HUES6 (cell line): ENCODE data around the gene NRXN3.

Experiments used
- H3K27ac ChIP-seq: 2 replicates; pipeline ENCODE4 v1.7.0; 2013; ENCODE audit warnings: low read depth, mild to moderate bottlenecking, low read length, inconsistent platforms
- H3K27me3 ChIP-seq: 2 replicates; pipeline ENCODE4 v1.6.1; 2013; ENCODE audit warnings: low read length; ENCODE audit not compliant: control insufficient read depth, insufficient read depth
- H3K36me3 ChIP-seq: 2 replicates; pipeline ENCODE4 v1.6.1; 2013; ENCODE audit warnings: low read length; ENCODE audit not compliant: control insufficient read depth, insufficient read depth
- H3K4me1 ChIP-seq: 2 replicates; pipeline ENCODE4 v1.6.1; 2013; ENCODE audit warnings: low read length; ENCODE audit not compliant: control insufficient read depth, insufficient read depth
- H3K4me3 ChIP-seq: 2 replicates; pipeline ENCODE4 v1.5.1; 2013; ENCODE audit warnings: low read depth, low read length
- H3K9ac ChIP-seq: one replicate; pipeline ENCODE4 v1.6.1; 2013; ENCODE audit warnings: mild to moderate bottlenecking, low read length
- H3K9me3 ChIP-seq: 2 replicates; pipeline ENCODE4 v1.6.1; 2013; ENCODE audit warnings: low read depth, low read length; ENCODE audit not compliant: control insufficient read depth, insufficient read depth

The NRXN3 gene

DNA sequence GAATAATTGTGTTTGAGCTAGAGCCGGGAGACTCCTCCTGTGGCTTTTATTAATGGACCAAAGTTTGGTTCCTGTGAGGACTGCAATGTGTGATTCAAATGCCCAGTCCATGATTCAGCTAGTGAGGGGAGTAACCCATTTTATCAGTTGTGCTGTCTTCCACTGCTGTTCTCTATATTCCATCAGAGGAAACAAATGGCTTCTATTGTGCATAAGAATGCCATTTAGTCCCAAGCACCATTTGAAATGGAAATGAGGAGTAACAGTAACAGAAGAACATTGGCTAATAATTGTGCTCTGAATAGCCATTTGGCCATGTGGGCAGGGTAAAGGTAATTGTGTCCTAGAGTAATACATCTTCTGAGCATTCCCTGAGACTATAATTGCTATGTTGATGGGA, 1398.4 kb downstream of the NRXN3 start:
- Histone ChIP-seq H3K27ac (no peak overlapping the region), H3K27me3 (no peaks in the 10 kb centered on the region), H3K4me3 (no peak overlapping the region)

DNA sequence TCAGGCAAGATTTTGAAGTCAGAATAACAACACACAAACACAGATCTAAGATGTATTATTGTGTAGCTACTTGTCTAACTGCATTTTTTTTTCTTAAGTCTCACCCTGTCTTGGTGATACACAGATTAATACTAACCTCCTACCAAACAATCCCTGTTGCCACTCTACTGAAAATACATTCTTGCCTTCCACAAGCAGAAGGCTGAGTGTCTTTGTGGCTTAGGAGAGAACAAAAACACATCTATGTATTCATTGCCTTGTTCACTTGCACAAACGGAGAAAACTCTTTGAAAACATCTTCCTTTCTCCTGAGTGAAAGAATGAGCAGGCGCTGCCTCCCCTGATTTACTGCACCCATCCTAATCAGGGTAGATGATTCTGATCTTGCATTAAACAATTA, 1398.9 kb downstream of the NRXN3 start:
- Histone ChIP-seq H3K9me3 (no peaks in the 10 kb centered on the region), H3K36me3 (no peaks in the 10 kb centered on the region), H3K4me3 (no peak overlapping the region), H3K27me3 (no peaks in the 10 kb centered on the region), H3K4me1 (peaks cover 13% of the 10 kb centered on the region), H3K9ac (no peak overlapping the region), H3K27ac (no peak overlapping the region)

More for the DNA sequence above, 1398.4 kb downstream of the NRXN3 start:
- no peaks in the 10 kb centered on the region for H3K36me3 ChIP-seq
- no peak overlapping the region for H3K9ac ChIP-seq
- no peaks in the 10 kb centered on the region for H3K9me3 ChIP-seq
- H3K4me1 ChIP-seq, result peaks cover 13% of the 10 kb centered on the region

DNA sequence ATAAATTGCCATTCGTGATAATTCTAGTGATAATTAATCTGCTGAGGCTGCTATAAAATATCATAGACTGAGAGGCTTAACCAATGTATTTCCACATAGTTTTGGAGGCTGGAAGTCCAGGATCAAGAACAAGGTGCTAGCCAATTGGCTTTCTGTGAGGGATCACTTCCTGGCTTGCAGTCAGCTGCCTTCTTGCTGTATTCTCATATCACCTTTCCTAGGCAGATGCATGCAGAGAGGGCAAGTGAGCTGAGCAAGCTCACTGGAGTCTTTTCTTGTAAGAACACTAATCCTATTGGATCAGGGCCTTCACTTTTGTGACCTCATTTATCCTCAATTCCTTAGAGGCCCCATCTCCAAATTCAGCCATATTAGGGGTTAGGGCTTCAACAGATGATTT, 1400.5 kb downstream of the NRXN3 start:
- Histone ChIP-seq H3K9ac (no peak overlapping the region), H3K36me3 (no peaks in the 10 kb centered on the region), H3K9me3 (no peaks in the 10 kb centered on the region), H3K4me1 (peaks cover 19% of the 10 kb centered on the region), H3K27ac (no peak overlapping the region), H3K27me3 (no peaks in the 10 kb centered on the region), H3K4me3 (no peak overlapping the region)

DNA sequence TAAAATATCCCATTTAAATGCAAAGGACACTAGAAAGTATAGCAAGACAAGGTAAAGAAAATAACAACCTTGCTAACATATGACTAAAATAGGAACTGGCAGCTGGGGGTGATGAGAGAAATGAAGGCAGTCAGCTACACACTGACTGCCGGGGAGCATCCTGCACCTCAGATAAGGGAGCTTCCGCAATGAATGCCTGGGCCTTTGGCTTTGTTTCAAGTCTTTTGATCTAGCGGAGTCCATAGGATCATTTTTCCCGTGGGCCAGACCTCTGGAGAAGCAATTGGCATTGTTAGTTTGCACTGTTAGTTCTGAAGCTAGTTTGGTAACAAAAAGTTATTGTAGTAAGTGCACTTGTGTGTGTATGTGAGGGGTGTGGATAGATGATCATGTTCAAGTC, 1401.2 kb downstream of the NRXN3 start:
- Histone ChIP-seq H3K27me3 (no peaks in the 10 kb centered on the region), H3K4me1 (peaks cover 24% of the 10 kb centered on the region), H3K36me3 (no peaks in the 10 kb centered on the region), H3K27ac (no peak overlapping the region), H3K9me3 (no peaks in the 10 kb centered on the region), H3K9ac (no peak overlapping the region), H3K4me3 (no peak overlapping the region)

DNA sequence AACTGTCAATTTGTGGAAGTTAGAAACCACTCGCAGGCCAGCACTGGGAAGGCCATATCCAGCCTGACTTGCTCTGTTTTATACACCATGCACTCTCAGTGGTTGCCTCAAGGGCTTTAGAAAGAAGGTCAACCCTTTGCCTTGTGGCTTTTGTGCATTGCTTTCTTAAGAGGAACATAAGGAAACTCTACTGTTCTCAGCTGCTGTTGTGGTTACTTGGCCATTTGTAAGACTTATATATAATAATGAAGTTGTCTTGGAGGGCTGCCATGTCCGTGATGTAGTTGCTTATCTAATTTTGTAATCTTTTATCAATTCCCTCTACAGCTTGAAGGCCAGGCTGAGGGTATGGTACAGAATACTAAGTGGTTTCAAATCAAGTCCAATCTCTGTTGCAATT, 1403.3 kb downstream of the NRXN3 start:
- Histone ChIP-seq H3K4me3 (no peak overlapping the region), H3K36me3 (no peaks in the 10 kb centered on the region), H3K9me3 (no peaks in the 10 kb centered on the region), H3K4me1 (peaks cover 19% of the 10 kb centered on the region), H3K27ac (no peak overlapping the region), H3K9ac (no peak overlapping the region), H3K27me3 (no peaks in the 10 kb centered on the region)

DNA sequence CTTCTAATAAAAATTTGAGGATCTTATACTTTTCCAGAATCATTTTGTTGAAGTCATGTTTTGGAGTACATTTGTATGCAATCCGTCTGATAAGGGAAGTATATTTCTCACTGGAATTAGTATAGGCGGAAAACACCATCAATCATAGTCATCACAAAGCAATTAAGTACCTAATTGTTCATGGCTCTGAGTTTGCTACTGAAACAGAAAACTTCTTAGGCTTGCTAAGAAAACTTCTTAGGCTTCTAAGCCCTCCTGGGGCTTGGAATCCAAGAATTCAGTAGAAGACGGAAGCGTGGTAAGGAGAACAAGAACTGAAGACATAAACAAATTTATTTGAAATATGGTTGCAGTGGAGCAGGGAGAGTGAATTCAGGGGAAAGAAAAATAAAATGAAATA, 1404.9 kb downstream of the NRXN3 start:
- H3K9ac ChIP-seq, result no peak overlapping the region
- no peaks in the 10 kb centered on the region for H3K9me3 ChIP-seq
- peaks cover 11% of the 10 kb centered on the region; the same call in 1 of the 2 replicates for H3K4me1 ChIP-seq
- H3K36me3 ChIP-seq, result no peaks in the 10 kb centered on the region
- no peaks in the 10 kb centered on the region for H3K27me3 ChIP-seq
- no peak overlapping the region for H3K27ac ChIP-seq
- H3K4me3 ChIP-seq, result no peak overlapping the region

DNA sequence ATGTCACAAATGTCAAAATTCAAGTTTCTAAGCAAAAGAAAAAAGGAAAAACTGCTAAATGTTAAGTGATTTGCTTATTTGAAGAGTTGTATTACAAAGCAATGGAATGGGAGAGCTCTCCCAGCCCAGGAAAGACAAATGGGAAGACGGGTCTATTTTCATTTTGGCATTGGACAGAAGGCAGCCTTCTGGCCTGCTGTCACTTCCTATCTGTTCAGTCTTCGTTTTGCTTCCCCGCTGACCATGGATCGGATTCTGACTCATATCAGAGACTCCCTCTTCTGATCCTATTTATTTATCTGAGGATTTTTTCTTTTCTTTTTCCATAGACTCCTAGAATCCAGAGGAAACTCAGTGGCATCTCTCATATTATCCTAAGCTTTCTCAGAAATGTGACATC, 1406.3 kb downstream of the NRXN3 start:
- no peaks in the 10 kb centered on the region for H3K27me3 ChIP-seq
- no peak overlapping the region for H3K9ac ChIP-seq
- no peak overlapping the region for H3K4me3 ChIP-seq
- H3K9me3 ChIP-seq, result no peaks in the 10 kb centered on the region
- no peak overlapping the region for H3K27ac ChIP-seq
- peaks cover 21% of the 10 kb centered on the region for H3K4me1 ChIP-seq
- no peaks in the 10 kb centered on the region for H3K36me3 ChIP-seq

DNA sequence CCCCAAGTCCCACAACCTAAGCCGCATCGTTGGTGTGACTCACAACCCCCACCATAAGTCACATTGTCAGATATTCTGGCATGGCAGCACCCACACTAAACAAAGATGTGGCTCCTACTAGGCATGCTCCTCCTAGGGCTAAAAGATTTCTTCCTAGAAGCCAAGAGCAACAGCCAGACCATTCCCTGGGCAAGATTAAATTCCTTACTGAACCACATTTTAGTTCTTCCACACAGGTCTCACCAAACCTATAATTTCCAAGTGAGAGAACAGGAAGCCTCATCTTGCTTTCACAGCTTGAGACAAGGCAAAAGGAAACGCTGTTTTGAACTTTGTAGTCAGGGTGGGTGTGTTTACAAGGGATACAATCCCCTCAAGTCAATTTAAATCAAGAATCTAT, 1408.3 kb downstream of the NRXN3 start:
- Histone ChIP-seq H3K4me1 (peaks cover 21% of the 10 kb centered on the region), H3K27me3 (no peaks in the 10 kb centered on the region), H3K9ac (no peak overlapping the region), H3K4me3 (no peak overlapping the region), H3K9me3 (no peaks in the 10 kb centered on the region), H3K36me3 (no peaks in the 10 kb centered on the region), H3K27ac (no peak overlapping the region)

DNA sequence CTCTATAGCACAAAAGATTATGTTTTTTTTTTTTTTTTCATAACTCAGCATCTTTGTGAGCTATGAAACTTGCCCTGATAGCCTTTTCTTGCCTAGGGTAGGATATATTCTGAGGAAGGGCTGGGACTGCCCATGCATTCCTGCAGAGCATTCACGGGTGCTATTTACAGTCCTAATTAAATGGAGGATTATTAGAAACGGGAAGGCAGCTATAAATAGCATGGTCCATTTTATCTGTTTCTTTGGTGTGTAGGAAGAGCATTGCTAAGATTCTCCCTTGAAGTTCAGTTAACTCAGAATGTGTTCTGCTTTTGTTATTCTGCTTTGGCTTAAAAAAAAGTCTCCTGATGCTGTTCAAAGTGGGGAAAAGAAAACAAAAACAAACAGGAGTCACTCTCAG, 1410.2 kb downstream of the NRXN3 start:
- H3K9me3 ChIP-seq, result no peaks in the 10 kb centered on the region
- H3K27me3 ChIP-seq, result no peaks in the 10 kb centered on the region
- no peak overlapping the region for H3K9ac ChIP-seq
- H3K36me3 ChIP-seq, result no peaks in the 10 kb centered on the region
- no peak overlapping the region for H3K4me3 ChIP-seq
- H3K4me1 ChIP-seq, result peaks cover 19% of the 10 kb centered on the region
- H3K27ac ChIP-seq, result no peak overlapping the region

DNA sequence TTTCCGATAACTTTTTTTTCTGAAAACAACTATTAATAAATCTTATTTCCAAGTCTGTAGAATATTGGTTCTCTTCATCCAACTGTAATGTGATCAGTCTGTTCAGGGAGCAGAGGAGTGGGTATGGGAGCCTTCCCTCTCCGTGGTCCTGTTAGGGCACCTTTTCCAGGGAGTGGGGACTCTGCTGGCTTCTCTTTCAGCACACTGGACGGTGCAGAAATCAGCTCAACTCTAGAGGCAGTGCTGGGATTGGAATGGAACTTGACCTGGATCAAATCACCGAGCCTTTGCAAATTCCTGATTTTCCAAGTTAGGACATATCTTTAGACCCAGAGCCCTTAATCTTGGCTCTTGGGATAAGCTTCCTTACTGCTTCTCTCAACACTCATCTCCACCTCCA, 1410.7 kb downstream of the NRXN3 start:
- no peaks in the 10 kb centered on the region for H3K36me3 ChIP-seq
- H3K27ac ChIP-seq, result no peak overlapping the region
- H3K4me3 ChIP-seq, result no peak overlapping the region
- H3K27me3 ChIP-seq, result no peaks in the 10 kb centered on the region
- H3K4me1 ChIP-seq, result peaks cover 16% of the 10 kb centered on the region
- H3K9me3 ChIP-seq, result no peaks in the 10 kb centered on the region
- no peak overlapping the region for H3K9ac ChIP-seq

DNA sequence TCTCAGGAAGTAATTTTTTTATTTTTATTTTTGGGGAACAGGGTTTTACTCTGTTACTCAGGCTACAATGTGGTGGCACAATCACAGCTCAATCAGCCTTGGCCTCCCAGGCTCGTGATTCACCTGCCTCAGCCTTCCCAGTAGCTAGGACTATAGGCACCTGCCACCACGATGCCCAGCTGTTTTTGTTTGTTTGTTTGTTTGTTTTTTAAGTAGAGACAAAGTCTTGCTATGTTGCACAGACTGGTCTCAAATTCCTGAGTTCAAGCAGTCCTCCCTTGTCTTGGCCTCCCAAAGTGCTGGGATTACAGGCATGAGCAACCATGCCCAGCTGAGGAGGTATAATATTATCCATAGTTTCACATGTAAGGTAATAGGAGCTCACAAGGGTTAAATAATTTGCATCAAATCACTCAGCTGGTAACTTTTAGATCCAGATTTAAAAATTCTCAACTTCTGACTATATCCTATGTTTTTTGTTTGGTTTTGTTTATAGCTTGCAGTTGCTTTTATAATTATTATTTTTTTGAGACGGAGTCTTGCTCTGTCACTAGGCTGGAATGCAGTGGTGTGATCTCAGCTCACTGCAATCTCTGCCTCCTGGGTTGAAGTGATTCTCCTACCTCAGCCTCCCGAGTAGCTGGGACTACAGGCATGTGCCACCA, 1411.9 kb downstream of the NRXN3 start:
- H3K4me1 ChIP-seq, result peaks cover 14% of the 10 kb centered on the region
- no peak overlapping the region for H3K9ac ChIP-seq
- H3K4me3 ChIP-seq, result no peak overlapping the region
- no peaks in the 10 kb centered on the region for H3K27me3 ChIP-seq
- H3K9me3 ChIP-seq, result no peaks in the 10 kb centered on the region
- H3K27ac ChIP-seq, result no peak overlapping the region
- H3K36me3 ChIP-seq, result no peaks in the 10 kb centered on the region
